ENCODE data around the gene CLCN7. TPM values are rescaled to one million over a fixed set of nuclear protein-coding genes. Genes with fewer than 3 reads are reported as not detected.
"Not testable (repeated sequence)": the region's sequence is repeated elsewhere in the genome, so short reads cannot be mapped to it uniquely, and the experiment has no call there.

CLCN7 gene
- total RNA-seq, 2 experiments from 2014 or later: 52.3 to 53.8 TPM

- POLR2A ChIA-PET: no interaction called here
- CTCF ChIA-PET: no interaction called here
Observed at GRCh38 chr16:1451702-1452392, 23.0 kb downstream of the CLCN7 start.

- ChIA-PET POLR2A (no interaction called here), CTCF (no interaction called here)
Observed at GRCh38 chr16:1450841-1451240, 24.0 kb downstream of the CLCN7 start.

- POLR2A ChIA-PET: no interaction called here
- CTCF ChIA-PET: no interaction called here
Observed at GRCh38 chr16:1450218-1450617, 24.6 kb downstream of the CLCN7 start.

- POLR2A ChIA-PET: no interaction called here
- CTCF ChIA-PET: no interaction called here
Observed at GRCh38 chr16:1449201-1449788, 25.5 kb downstream of the CLCN7 start.

GRCh38 chr16:1448536-1449116, 26.2 kb downstream of the CLCN7 start:
- CTCF ChIA-PET: no interaction called here
- POLR2A ChIA-PET: no interaction called here

DNA sequence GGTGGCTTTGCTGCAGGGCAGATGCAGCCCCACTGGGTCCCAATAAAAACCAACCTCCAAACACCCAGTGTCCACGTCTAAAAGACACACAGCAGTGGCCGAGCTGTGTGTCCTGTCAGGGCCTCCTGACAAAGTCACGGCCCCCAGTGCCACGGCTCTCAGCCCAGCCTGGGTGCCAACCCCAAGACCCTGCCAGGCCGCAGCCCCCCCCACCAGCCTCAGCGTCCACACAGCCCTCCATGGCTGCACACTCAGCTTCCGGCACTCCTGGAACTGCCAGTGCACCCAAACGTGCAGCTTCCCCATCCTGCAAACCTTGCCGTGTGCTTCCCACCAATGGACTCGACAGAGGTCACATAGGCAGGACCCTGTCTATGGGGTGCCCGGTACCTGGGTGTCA, 26.9 kb downstream of the CLCN7 start:
- ChIA-PET CTCF (no interaction called here), POLR2A (no interaction called here)

- ChIA-PET CTCF (interaction anchor here (0.7 kb wide), 1 partner anchor 79 kb away, joined by 3 read pairs; no protein-coding TSS in a partner anchor), POLR2A (interaction anchor here (1.0 kb wide), 1 partner anchor 25 kb away, joined by 3 read pairs; no protein-coding TSS in a partner anchor)
Observed at GRCh38 chr16:1446296-1447080, 28.3 kb downstream of the CLCN7 start.

DNA sequence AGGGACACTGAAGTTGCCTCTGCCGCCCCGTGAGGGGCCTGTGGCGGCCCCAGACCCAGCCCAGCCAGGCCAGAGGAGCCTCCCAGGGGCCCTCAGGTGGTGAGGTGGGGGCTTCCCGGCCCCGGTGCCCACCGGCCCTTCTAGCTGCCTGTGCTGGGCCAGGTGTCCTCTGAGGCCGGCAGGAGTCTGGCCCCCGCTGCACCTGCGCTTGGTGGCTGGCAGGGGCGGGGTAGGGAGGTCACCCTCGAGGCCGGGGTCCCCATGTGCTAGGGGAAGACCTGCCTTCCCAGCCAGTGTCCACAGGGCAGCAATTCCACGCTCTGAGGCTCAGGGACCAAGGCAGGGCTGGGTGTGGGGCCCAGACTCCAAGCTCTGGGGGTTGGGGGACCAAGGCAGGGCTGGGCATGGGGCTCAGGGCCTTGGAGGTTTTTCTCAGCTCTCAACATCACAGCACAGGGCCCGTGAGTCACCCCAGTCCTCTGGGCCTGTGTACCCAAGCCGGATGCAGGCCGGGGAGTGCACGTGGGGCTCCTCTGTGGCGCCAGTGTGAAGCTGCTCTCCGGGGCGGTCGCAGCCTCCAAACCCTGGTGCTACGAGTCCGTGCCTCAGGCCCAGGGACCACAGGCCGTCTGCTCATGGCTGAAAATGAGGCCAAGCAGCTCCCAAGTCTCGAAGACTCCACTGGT, 29.2 kb downstream of the CLCN7 start:
- CTCF ChIA-PET: interaction anchor here (0.7 kb wide), 1 partner anchor 78 kb away, joined by 3 read pairs; no protein-coding TSS in a partner anchor
- POLR2A ChIA-PET: no interaction called here

DNA sequence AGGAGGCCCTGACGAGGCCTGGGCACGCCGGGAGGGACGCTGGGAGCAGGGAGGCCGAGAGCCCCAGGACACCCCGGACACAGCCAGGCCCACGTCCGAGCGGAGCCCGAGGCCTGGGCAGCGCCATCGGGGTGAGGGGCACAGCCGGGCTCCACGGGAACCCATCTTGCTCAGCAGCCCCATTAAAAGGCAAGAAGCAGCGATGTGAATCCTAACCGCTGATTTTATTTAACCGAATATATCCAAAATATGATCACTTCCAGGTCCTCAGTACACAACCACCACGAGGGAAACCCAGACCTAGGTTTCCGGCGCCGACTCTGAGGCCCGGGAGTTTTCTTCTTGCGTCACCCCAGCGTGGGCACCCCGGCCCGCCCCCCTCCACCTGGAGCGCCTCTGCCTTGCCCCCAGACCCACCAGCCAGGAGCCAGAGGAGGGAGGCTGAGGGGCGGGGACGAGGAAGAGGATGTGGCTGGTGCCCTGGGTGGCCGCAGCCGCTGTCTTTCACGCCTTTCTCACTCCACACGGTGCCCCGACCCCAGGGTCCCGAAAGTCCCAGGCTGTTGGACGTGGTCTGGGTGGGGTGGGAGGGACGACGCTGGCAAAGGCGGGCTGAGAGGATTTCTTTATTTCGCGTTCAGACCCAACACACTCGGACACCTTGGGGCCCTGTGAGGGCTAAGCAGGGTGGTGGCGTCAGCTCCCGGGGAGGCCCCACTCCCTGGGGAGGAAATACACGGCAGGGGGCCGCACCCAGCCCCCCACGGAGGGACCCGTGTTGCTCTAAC, 29.9 kb downstream of the CLCN7 start:
- ChIA-PET POLR2A (no interaction called here), CTCF (no interaction called here)

- CTCF ChIA-PET: no interaction called here
- POLR2A ChIA-PET: no interaction called here
Observed at GRCh38 chr16:1443980-1444729, 30.7 kb downstream of the CLCN7 start, which contains the start of gene CCDC154. CCDC154 (minus strand) TSS chr16:1444556; CDS start chr16:1444322, 234 bp downstream.

- POLR2A ChIA-PET: no interaction called here
- CTCF ChIA-PET: no interaction called here
Observed at GRCh38 chr16:1443403-1443973, 31.3 kb downstream of the CLCN7 start.

- CTCF ChIA-PET: no interaction called here
Observed at GRCh38 chr16:1442697-1443096, 32.1 kb downstream of the CLCN7 start.

GRCh38 chr16:1441391-1441829, 33.4 kb downstream of the CLCN7 start:
- CTCF ChIA-PET: interaction anchor here (0.7 kb wide), 1 partner anchor 77 kb away, joined by 4 read pairs; no protein-coding TSS in a partner anchor
- POLR2A ChIA-PET: interaction anchor here (0.6 kb wide), 1 partner anchor 61 kb away, joined by 3 read pairs; no protein-coding TSS in a partner anchor

More at GRCh38 chr16:1442697-1443096, 32.1 kb downstream of the CLCN7 start:
- POLR2A ChIA-PET: no interaction called here

- POLR2A ChIA-PET: interaction anchor here (0.7 kb wide), 1 partner anchor 93 kb away, joined by 3 read pairs; no protein-coding TSS in a partner anchor
- CTCF ChIA-PET: not testable (repeated sequence)
Observed at GRCh38 chr16:1439699-1440074, 35.1 kb downstream of the CLCN7 start.

GRCh38 chr16:1439058-1439698, 35.6 kb downstream of the CLCN7 start:
- POLR2A ChIA-PET: interaction anchor here (0.7 kb wide), 1 partner anchor 92 kb away, joined by 3 read pairs; no protein-coding TSS in a partner anchor
- CTCF ChIA-PET: no interaction called here

GRCh38 chr16:1438229-1439057, 36.4 kb downstream of the CLCN7 start:
- ChIA-PET CTCF (no interaction called here), POLR2A (no interaction called here)

DNA sequence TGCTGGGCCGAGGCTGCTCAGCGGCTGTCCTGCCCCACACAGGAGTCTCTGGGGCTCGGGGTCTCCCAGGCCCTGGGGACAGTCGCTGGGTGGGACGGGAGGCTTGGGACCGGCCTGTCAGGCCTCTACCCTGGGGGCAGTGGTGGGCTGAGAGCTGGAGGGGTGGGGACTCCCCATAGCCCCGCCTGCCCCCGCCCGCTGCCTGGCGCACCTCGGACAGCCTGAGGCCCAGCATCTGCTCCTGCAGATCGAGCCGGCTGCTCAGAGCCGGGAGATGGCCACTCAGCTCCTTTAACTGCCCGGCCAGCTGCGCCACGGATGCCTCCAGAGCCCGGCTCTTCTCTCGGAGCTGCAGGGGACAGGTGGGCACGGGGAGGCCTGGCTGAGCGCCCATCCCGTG, 37.2 kb downstream of the CLCN7 start:
- ChIA-PET CTCF (no interaction called here), POLR2A (no interaction called here)

Data from activated CD8-positive, alpha-beta memory T cell treated with anti-CD3 and anti-CD28 coated beads for 36 hours (primary cell).